Measurements from ENCODE around the gene RNFT2. TPM values are rescaled to one million over a fixed set of nuclear protein-coding genes. Genes with fewer than 3 reads are reported as not detected.

Gene RNFT2
- polyA plus RNA-seq, 2 of the 4 experiments (the other 2 are of a cell fraction) = 2.6 to 7.2 TPM

DNA sequence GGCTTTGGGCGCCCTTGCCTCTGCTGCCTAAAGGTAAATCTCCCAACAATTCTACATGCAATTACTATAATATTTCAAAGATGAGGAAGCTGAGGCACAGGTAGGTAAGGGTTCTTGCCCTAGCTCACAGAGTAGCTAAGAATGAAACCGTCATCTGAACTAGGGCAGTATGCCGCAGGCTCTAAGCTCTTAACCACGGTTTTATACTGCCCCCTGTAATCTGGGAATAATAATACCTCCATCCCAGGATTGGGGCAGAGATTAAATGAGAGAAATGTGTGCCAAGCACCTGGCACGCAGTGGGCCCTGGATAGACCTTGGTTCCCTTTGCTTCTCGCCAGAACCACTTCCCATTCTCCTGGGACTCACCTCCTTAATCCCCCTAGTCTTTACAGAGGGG lies 144.6 kb downstream of the RNFT2 start:
- peak; percentile 51 to 77; a peak in 5 of 6 replicates for ATAC-seq
- CTCF ChIA-PET = interaction anchor here (0.6 to 3.7 kb wide), 28 partner anchors 8 to 453 kb away, joined by 3 to 22 read pairs (median 4); no protein-coding TSS in a partner anchor
- POLR2A ChIA-PET = no interaction called here
- TF ChIP-seq NFE2L2 (conservative IDR thresholded peaks at IDR 0.05; ENCODE audit: low read length) (no peak), HOXA7 (CRISPR knock-in tag; IDR thresholded peaks at IDR 0.05) (no peak), BHLHE40 (IDR thresholded peaks at IDR 0.05; ENCODE audit: low read depth, low read length) (no peak), MAFK (IDR thresholded peaks at IDR 0.05; ENCODE audit: partially characterized antibody) (no peak), RAD21 (conservative IDR thresholded peaks at IDR 0.05 in 1 of 2, IDR thresholded peaks at IDR 0.05 in 1 of 2) (peak; percentile 66 to 80), CTCF (IDR thresholded peaks at IDR 0.05) (peak; percentile 55), SMC3 (IDR thresholded peaks at IDR 0.05) (peak; percentile 43; the same call in 2 of the 3 replicates)
- FAIRE-seq = no peak
- Histone ChIP-seq H3K4me3 (no peak overlapping the region), H3K9me3 (no peaks in the 10 kb centered on the region), H3K27ac (no peak overlapping the region), H3K4me2 (peak overlapping the region; percentile 89; the same call in 2 of the 3 replicates), H3K4me1 (peaks cover 24% of the 10 kb centered on the region)
- DNase-seq (ENCODE audit: low read depth in 1 of 2, low spot score in 1 of 2) = peak; percentile 65 to 75
- WGBS (ENCODE audit: missing lambda C conversion rate) = 20% methylated on average over 6 of the region's 6 CpGs

DNA sequence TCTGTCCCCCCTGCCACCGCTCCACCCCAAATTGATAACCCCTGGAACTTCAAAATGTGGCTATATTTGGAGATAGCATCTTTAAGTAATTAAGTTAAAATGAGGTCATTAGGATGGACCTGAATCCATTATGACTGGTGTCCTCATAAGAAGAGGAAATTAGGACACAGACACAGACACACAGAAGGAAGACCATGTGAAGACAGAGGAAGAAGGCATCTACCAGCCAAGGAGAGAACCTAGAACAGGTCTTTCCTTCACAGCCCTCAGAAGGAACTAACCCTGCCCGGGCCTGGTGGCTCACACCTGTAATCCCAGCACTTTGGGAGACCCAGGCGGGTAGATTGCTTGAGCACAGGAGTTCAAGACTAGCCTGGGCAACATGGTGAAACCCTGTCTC lies 146.8 kb downstream of the RNFT2 start:
- no peak overlapping the region for H3K27ac ChIP-seq
- no peak for FAIRE-seq
- H3K4me1 ChIP-seq = peaks cover 16% of the 10 kb centered on the region
- no peak overlapping the region for H3K4me2 ChIP-seq
- H3K4me3 ChIP-seq = no peak overlapping the region
- ATAC-seq = no peak
- H3K9me3 ChIP-seq = no peaks in the 10 kb centered on the region
- 62% methylated on average over 3 of the region's 3 CpGs for WGBS (ENCODE audit: missing lambda C conversion rate)
- TF ChIP-seq GATA3 (IDR thresholded peaks at IDR 0.05; ENCODE audit: borderline replicate concordance) (no peak), CBX8 (IDR thresholded peaks at IDR 0.05) (no peak), CHD2 (IDR thresholded peaks at IDR 0.05; ENCODE audit: low read length, partially characterized antibody) (no peak), JUN (IDR thresholded peaks at IDR 0.05) (no peak), ESRRA (IDR thresholded peaks at IDR 0.05; ENCODE audit: borderline replicate concordance, low read length) (no peak), SREBF2 (IDR thresholded peaks at IDR 0.05) (no peak), ZSCAN20 (CRISPR knock-in tag; IDR thresholded peaks at IDR 0.05) (no peak), ATOH8 (CRISPR knock-in tag; IDR thresholded peaks at IDR 0.05; ENCODE audit: low read depth) (no peak), KDM5A (IDR thresholded peaks at IDR 0.05) (no peak), FOSB (CRISPR knock-in tag; IDR thresholded peaks at IDR 0.05) (no peak), ZFP36 (IDR thresholded peaks at IDR 0.05; ENCODE audit: borderline replicate concordance, partially characterized antibody) (no peak), POLR2A (IDR thresholded peaks at IDR 0.05; ENCODE audit: low read length) (no peak), MAZ (IDR thresholded peaks at IDR 0.05; ENCODE audit: borderline replicate concordance, low read depth, low read length) (no peak), PHF8 (IDR thresholded peaks at IDR 0.05; ENCODE audit: borderline replicate concordance, low read depth) (no peak)
- TF ChIP-seq, protein P1, sequence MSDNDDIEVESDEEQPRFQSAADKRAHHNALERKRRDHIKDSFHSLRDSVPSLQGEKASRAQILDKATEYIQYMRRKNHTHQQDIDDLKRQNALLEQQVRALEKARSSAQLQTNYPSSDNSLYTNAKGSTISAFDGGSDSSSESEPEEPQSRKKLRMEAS (IDR thresholded peaks at IDR 0.05) = no peak
- TF ChIP-seq, protein P2, sequence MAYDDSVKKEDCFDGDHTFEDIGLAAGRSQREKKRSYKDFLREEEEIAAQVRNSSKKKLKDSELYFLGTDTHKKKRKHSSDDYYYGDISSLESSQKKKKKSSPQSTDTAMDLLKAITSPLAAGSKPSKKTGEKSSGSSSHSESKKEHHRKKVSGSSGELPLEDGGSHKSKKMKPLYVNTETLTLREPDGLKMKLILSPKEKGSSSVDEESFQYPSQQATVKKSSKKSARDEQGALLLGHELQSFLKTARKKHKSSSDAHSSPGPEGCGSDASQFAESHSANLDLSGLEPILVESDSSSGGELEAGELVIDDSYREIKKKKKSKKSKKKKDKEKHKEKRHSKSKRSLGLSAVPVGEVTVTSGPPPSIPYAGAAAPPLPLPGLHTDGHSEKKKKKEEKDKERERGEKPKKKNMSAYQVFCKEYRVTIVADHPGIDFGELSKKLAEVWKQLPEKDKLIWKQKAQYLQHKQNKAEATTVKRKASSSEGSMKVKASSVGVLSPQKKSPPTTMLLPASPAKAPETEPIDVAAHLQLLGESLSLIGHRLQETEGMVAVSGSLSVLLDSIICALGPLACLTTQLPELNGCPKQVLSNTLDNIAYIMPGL (CRISPR knock-in tag; IDR thresholded peaks at IDR 0.05; ENCODE audit: borderline replicate concordance) = no peak
- ChIA-PET POLR2A (no interaction called here), CTCF (no interaction called here)
- DNase-seq (ENCODE audit: low read depth in 1 of 2, low spot score in 1 of 2) = no peak
